Measurements from ENCODE around the gene IGSF9B.

The IGSF9B gene

GRCh38 chr11:133993921-133994320 is 37.2 kb upstream of the IGSF9B start:
- TF ChIP-seq POLR2A (IDR thresholded peaks at IDR 0.05; ENCODE audit: low read depth, low read length) (no peak), POLR2AphosphoS5 (IDR thresholded peaks at IDR 0.05; ENCODE audit: low read depth, low read length) (no peak), TAF1 (IDR thresholded peaks at IDR 0.05; ENCODE audit: borderline replicate concordance, low read depth, low read length) (no peak)
- FAIRE-seq (no peak), DNase-seq (ENCODE audit: insufficient read length) (no peak)

DNA sequence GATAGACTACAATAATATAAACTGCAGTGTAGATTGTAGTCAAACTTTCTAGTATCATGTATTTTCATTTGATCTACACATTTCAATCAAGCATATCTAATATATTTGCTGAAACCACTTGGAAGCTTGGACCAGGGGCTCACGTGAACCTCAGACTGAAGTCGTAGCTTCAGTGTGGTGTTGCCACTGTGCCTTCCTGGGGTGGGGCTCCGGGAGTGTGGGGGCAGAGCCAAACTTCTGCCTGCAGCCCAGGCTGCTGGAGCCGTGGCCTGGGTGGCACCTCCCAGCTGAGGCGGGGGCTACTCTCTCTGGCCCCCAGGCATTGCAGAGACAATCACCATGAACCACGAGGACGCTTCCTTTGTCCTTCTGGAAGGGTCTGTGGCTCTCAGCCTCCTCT is 36.3 kb upstream of the IGSF9B start:
- FAIRE-seq: no peak
- no peak for DNase-seq (ENCODE audit: insufficient read length)
- TF ChIP-seq POLR2A (IDR thresholded peaks at IDR 0.05; ENCODE audit: low read depth, low read length): no peak
- TF ChIP-seq TAF1 (IDR thresholded peaks at IDR 0.05; ENCODE audit: borderline replicate concordance, low read depth, low read length): no peak
- no peak for TF ChIP-seq POLR2AphosphoS5 (IDR thresholded peaks at IDR 0.05; ENCODE audit: low read depth, low read length)

- FAIRE-seq (no peak), DNase-seq (ENCODE audit: insufficient read length) (no peak)
- TF ChIP-seq POLR2AphosphoS5 (IDR thresholded peaks at IDR 0.05; ENCODE audit: low read depth, low read length) (no peak), TAF1 (IDR thresholded peaks at IDR 0.05; ENCODE audit: borderline replicate concordance, low read depth, low read length) (no peak), POLR2A (IDR thresholded peaks at IDR 0.05; ENCODE audit: low read depth, low read length) (no peak)
Measured at GRCh38 chr11:133992121-133992520, 35.4 kb upstream of the IGSF9B start.

DNA sequence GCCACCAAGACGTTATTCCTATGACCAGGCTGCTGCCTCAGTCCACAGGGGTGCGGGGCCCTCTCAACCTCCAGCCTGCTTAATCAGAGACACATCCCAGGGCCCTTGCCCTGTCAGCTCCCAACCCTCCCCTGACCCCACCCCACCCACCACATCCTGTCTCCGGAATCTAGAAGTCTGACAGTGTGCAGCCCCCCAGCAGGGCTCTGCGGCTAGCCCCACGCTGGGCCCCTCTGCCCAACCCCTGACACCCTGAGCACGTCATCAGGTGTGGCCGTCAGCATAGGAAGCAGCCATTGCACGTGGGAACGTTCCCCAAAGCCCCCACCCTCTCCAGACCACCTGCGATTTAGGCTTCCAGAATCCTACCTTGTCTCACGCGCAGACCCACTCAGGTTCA is 34.3 kb upstream of the IGSF9B start:
- no peak for FAIRE-seq
- TF ChIP-seq POLR2A (IDR thresholded peaks at IDR 0.05; ENCODE audit: low read depth, low read length) (no peak), TAF1 (IDR thresholded peaks at IDR 0.05; ENCODE audit: borderline replicate concordance, low read depth, low read length) (no peak), POLR2AphosphoS5 (IDR thresholded peaks at IDR 0.05; ENCODE audit: low read depth, low read length) (no peak)
- DNase-seq (ENCODE audit: insufficient read length): no peak

DNA sequence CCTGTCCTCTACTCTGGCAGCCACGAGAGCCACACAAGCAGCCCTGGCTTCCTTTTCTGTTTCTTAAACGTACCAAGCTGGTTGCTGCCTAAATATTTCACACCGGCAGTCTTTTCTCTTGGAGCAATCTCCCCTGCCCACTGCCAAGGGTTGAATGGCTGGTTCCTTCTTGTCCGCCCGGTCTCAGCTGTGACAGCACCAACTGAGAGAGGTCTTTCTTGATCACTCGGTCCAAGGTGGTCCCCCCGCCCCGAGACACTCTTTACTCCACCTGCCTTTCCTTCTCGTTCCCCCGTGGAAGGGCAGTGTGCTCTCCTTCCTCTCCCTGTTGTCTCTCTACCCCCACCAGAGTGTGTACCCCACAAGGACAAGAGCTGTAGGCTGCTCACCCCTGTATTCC is 33.7 kb upstream of the IGSF9B start:
- FAIRE-seq (no peak), DNase-seq (ENCODE audit: insufficient read length) (no peak)
- TF ChIP-seq TAF1 (IDR thresholded peaks at IDR 0.05; ENCODE audit: borderline replicate concordance, low read depth, low read length) (no peak), POLR2AphosphoS5 (IDR thresholded peaks at IDR 0.05; ENCODE audit: low read depth, low read length) (no peak), POLR2A (IDR thresholded peaks at IDR 0.05; ENCODE audit: low read depth, low read length) (no peak)

DNA sequence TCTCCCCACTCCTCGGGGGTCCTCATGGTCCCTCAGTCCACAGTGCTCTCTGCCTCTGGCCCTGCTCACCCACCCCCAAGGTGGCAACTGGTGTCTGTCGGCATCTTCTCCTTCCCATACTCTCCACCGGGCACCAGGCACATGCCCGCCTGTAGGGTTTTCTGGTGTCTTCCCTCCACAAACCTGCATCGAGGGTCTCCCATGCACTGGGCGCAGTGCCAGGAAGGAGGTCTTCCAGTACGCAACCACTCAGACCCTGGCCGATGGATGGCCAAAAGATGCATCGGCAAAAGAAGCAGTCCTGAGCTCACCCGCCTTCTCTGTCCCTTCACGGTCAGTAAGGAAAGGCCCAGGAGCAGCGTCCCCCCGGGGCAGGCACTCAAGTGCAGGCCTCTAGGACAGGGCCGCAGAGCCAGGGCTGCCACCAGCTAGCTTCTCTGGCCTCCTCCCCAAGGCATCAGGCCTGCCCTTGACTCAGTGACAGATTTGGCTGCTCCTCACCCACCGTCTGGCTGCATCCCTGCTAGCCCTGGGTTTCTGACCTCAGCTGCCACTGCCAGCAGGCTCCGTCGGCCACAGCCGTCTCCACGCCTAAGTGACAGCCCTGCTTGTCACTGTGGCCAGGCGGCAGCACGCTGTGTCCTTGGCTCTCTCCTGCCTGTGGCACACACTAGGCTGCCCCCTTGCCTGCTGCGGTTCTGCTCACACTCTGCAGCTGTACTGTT is 32.1 kb upstream of the IGSF9B start:
- DNase-seq (ENCODE audit: insufficient read length): no peak
- no peak for FAIRE-seq
- TF ChIP-seq POLR2A (IDR thresholded peaks at IDR 0.05; ENCODE audit: low read depth, low read length): no peak
- no peak for TF ChIP-seq POLR2AphosphoS5 (IDR thresholded peaks at IDR 0.05; ENCODE audit: low read depth, low read length)

GRCh38 chr11:133987171-133987570 is 30.4 kb upstream of the IGSF9B start:
- TF ChIP-seq POLR2AphosphoS5 (IDR thresholded peaks at IDR 0.05; ENCODE audit: low read depth, low read length) (no peak), POLR2A (IDR thresholded peaks at IDR 0.05; ENCODE audit: low read depth, low read length) (no peak), TAF1 (IDR thresholded peaks at IDR 0.05; ENCODE audit: borderline replicate concordance, low read depth, low read length) (no peak)
- no peak for FAIRE-seq
- DNase-seq (ENCODE audit: insufficient read length): no peak

DNA sequence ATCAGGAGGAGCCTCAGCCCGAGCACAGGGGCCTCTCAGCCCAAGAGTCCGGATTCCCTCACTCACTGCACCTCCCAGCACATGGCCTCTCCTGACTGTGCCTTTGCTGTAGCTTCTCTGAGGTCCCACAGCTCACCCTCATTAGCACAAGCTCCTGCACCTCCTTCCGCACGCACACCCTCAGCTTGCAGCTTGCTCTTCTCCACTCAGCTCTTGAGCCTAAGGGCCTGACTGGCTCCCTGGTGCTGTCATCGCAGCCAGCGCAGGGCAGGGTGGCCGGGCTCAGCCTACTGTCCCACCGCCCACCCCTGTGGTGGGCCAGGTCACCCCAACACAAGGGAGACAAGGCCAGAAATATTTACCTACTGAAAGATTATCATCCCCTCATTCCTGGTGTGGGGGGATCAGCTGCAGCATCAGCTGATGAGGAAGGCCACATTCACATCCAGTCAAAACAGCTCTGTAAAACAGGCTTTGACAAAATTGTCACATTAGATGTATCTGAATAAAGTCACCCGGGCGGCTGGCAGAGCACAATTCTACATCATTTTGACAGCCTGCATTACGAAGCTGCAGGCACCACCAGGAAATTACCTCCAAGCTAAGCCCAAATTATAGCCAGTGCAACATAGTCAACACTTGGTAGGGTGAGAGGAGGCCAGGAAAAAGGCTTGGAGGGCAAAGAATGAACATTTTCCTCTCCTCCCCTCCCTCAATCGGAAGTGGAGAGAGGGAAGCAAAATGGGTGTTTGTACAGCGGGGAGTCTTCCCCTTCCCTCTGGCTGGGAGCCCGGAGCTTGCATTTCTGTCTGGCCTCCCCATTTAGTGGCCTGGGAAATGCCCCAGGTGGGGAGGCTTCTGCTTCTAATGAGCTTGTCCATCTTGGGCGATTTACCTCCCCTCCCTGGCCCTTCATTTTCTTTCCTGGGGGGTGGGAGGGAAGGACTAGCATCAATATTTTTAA is 29.5 kb upstream of the IGSF9B start:
- FAIRE-seq (no peak), DNase-seq (ENCODE audit: insufficient read length) (no peak)
- TF ChIP-seq POLR2AphosphoS5 (IDR thresholded peaks at IDR 0.05; ENCODE audit: low read depth, low read length) (no peak), TAF1 (IDR thresholded peaks at IDR 0.05; ENCODE audit: borderline replicate concordance, low read depth, low read length) (no peak), POLR2A (IDR thresholded peaks at IDR 0.05; ENCODE audit: low read depth, low read length) (no peak)

DNA sequence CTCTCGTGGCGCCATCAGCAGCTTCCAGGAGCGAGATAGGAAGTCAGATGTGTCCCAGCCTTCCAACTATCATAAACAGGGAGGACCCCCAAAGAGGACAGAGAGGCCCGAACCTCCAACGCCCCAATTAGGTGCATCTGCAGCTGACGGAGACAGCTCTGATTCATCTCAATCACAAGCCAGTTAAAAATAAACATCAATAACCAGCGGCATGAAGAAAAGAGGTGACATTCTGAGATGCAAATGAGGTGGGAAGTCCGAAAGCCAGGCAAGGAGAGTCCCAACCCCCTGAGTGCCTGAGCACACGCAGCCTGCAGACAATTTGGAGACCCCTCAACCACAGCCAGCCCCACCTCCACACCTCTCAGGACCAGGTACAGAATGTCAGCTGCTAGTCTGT is 28.1 kb upstream of the IGSF9B start:
- FAIRE-seq: peak; percentile 27
- no peak for DNase-seq (ENCODE audit: insufficient read length)
- TF ChIP-seq TAF1 (IDR thresholded peaks at IDR 0.05; ENCODE audit: borderline replicate concordance, low read depth, low read length) (no peak), POLR2A (IDR thresholded peaks at IDR 0.05; ENCODE audit: low read depth, low read length) (no peak), POLR2AphosphoS5 (IDR thresholded peaks at IDR 0.05; ENCODE audit: low read depth, low read length) (no peak)

DNA sequence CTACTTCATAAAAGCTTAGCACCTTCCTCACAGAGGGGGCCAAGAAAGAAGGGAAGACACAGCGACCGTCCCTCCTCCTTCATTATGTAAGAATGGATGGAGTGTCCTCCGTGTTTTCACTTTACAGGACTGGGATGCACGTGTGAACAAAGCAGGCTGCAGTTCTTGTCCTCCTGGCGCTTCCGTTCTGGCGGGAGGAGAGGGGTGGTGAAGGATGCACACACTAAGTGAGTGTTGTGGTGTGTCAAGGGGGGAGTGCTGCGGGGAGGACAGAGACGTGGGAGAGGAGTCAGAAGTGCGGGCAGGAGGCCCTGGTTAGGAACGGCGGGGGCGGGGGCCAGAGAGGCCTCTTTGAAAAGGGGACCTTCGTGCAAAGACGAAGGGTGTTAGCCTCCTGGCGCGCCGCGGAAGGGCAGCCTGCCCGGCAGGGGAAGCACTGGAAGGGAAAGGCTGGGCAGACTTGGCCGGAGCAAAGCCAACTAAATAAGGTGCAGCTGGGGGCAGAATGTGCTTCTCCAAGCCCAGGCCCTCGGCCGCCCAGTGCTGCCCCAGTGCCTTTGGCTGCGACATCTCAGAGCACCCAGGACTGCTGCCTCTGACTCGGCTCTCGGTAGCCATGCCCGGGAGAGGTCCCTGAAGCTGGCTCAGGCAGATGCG is 27.0 kb upstream of the IGSF9B start:
- FAIRE-seq (no peak), DNase-seq (ENCODE audit: insufficient read length) (no peak)
- no peak for TF ChIP-seq TAF1 (IDR thresholded peaks at IDR 0.05; ENCODE audit: borderline replicate concordance, low read depth, low read length)
- no peak for TF ChIP-seq POLR2AphosphoS5 (IDR thresholded peaks at IDR 0.05; ENCODE audit: low read depth, low read length)
- no peak for TF ChIP-seq POLR2A (IDR thresholded peaks at IDR 0.05; ENCODE audit: low read depth, low read length)

DNA sequence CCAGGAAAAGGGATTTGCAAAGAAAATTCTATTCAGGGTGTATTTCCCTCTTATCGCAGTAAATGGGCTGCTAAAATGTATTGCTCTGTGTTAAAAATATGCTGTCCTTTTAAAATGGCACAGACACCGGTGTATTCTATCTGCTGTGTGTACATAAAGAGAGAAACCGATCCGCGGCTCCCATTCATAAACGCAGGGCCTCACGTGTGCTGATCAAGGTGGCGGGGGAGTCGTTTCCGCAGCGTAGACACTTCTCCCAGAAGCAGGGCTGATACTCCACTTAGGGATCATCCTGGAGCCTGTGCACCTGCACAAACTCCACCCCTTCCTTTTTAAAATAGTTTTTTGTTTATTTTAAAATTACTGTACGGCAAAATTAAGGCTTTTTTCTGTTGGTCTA is 26.1 kb upstream of the IGSF9B start:
- TF ChIP-seq POLR2AphosphoS5 (IDR thresholded peaks at IDR 0.05; ENCODE audit: low read depth, low read length): no peak
- no peak for TF ChIP-seq TAF1 (IDR thresholded peaks at IDR 0.05; ENCODE audit: borderline replicate concordance, low read depth, low read length)
- TF ChIP-seq POLR2A (IDR thresholded peaks at IDR 0.05; ENCODE audit: low read depth, low read length): no peak
- DNase-seq (ENCODE audit: insufficient read length): no peak
- no peak for FAIRE-seq
